Measurements from ENCODE around the gene FBXO28. TPM values are rescaled to one million over a fixed set of nuclear protein-coding genes. Genes with fewer than 3 reads are reported as not detected.

The FBXO28 gene
- polyA plus RNA-seq, 1 of the 3 experiments (the other 2 are of a cell fraction) = 8.1 TPM

DNA sequence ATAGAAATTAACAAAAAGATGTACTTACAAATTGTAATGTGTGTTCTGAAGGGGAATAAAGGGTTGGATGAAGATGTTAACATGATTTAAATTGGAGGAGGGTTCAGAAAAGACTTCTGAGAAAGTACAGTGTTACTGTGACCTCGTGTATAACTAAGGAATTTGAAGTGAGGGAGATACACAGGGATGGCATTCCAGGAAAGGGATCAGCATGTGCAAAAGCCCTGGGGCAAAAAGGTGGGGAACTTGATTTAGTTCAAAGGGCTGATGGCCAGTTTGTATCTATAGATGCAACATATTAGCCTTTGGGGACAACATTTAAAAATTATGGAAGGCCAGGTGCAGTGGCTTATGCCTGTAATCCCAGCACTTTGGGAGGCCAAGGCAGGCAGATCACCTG, 35.8 kb downstream of the FBXO28 start:
- Histone ChIP-seq H3K79me2 (ENCODE audit: insufficient read depth) (peaks cover 3% of the 10 kb centered on the region; the same call in 1 of the 2 replicates), H3K36me3 (replicated peaks in 1 of 2; ENCODE audit: control insufficient read depth in 1 of 2, insufficient read depth in 2 of 2, low read length in 1 of 2) (peaks cover 2 to 25% of the 10 kb centered on the region in 2 experiments), H3K4me1 (ENCODE audit: control insufficient read depth in 1 of 2, insufficient read depth in 2 of 2, low read depth in 1 of 2, low read length in 1 of 2) (no peaks in the 10 kb centered on the region), H3F3A (replicated peaks; ENCODE audit: insufficient read depth) (no peaks in the 10 kb centered on the region), H3K27me3 (ENCODE audit: insufficient read depth) (no peaks in the 10 kb centered on the region), H3K27ac (ENCODE audit: low read depth in 2 of 2, low read length in 1 of 2) (no peak overlapping the region), H3K4me3 (ENCODE audit: low read depth in 2 of 2, low read length in 1 of 2) (no peak overlapping the region), H3K9me3 (no peaks in the 10 kb centered on the region), H3K4me2 (no peak overlapping the region), H3K9ac (no peak overlapping the region), H4K20me1 (ENCODE audit: insufficient read depth) (no peaks in the 10 kb centered on the region), H3K9me2 (no peaks in the 10 kb centered on the region), H2AFZ (ENCODE audit: low read depth) (no peak overlapping the region)
- POLR2A ChIA-PET = no interaction called here
- no peak for DNase-seq
- CTCF ChIA-PET = interaction anchor here (1.9 kb wide), 1 partner anchor 21 kb away, joined by 4 read pairs; no protein-coding TSS in a partner anchor
- TF ChIP-seq FOSL2 (IDR thresholded peaks at IDR 0.05; ENCODE audit: borderline replicate concordance, low read depth) = no peak
- TF ChIP-seq POLR2AphosphoS5 (IDR thresholded peaks at IDR 0.05; ENCODE audit: low read depth, low read length) = no peak
- no peak for TF ChIP-seq MXI1 (IDR thresholded peaks at IDR 0.05; ENCODE audit: low read depth, low read length)
- WGBS (ENCODE audit: low lambda C conversion rate) = 75% methylated on average over 1 of the region's 1 CpG

DNA sequence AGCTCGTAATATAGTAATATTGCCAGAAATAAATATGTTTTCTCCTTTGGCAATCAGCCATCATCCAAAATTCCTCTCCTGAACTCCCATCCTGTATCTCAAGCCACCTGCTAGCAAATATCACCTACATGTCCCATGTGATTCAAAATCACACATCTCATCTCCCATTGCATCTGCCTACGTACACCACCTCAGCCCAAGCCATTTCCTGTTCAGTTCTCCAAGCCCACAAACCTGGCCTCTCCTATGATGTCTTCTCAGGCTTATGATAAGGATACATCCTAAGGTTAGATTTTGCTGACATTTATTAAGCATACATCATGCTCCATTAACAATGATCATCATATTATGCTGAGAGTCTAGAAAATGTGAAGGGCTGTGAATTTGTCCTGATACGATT, 37.2 kb downstream of the FBXO28 start:
- peaks cover 3% of the 10 kb centered on the region; the same call in 1 of the 2 replicates for H3K79me2 ChIP-seq (ENCODE audit: insufficient read depth)
- no peaks in the 10 kb centered on the region for H3K4me1 ChIP-seq (ENCODE audit: control insufficient read depth in 1 of 2, insufficient read depth in 2 of 2, low read depth in 1 of 2, low read length in 1 of 2)
- H4K20me1 ChIP-seq (ENCODE audit: insufficient read depth) = no peaks in the 10 kb centered on the region
- POLR2A ChIA-PET = no interaction called here
- WGBS (ENCODE audit: low lambda C conversion rate) = 92% methylated on average over 3 of the region's 3 CpGs
- no peaks in the 10 kb centered on the region for H3K9me2 ChIP-seq
- no peak overlapping the region for H3K4me3 ChIP-seq (ENCODE audit: low read depth in 2 of 2, low read length in 1 of 2)
- no peak overlapping the region for H3K27ac ChIP-seq (ENCODE audit: low read depth in 2 of 2, low read length in 1 of 2)
- no peak for TF ChIP-seq FOSL2 (IDR thresholded peaks at IDR 0.05; ENCODE audit: borderline replicate concordance, low read depth)
- TF ChIP-seq, protein P1, sequence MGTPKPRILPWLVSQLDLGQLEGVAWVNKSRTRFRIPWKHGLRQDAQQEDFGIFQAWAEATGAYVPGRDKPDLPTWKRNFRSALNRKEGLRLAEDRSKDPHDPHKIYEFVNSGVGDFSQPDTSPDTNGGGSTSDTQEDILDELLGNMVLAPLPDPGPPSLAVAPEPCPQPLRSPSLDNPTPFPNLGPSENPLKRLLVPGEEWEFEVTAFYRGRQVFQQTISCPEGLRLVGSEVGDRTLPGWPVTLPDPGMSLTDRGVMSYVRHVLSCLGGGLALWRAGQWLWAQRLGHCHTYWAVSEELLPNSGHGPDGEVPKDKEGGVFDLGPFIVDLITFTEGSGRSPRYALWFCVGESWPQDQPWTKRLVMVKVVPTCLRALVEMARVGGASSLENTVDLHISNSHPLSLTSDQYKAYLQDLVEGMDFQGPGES (IDR thresholded peaks at IDR 0.05; ENCODE audit: low read depth, low read length) = no peak
- TF ChIP-seq EZH2phosphoT487 (IDR thresholded peaks at IDR 0.05; ENCODE audit: borderline replicate concordance, low read depth) = no peak
- TF ChIP-seq, protein P2, sequence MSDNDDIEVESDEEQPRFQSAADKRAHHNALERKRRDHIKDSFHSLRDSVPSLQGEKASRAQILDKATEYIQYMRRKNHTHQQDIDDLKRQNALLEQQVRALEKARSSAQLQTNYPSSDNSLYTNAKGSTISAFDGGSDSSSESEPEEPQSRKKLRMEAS (IDR thresholded peaks at IDR 0.05; ENCODE audit: low read depth) = no peak
- no peak for TF ChIP-seq RCOR1 (IDR thresholded peaks at IDR 0.05; ENCODE audit: low read length)
- no peak overlapping the region for H3K9ac ChIP-seq
- H3K9me3 ChIP-seq = no peaks in the 10 kb centered on the region
- no peak overlapping the region; the same call in 1 of the 2 replicates for H2AFZ ChIP-seq (ENCODE audit: low read depth)
- CTCF ChIA-PET = no interaction called here
- DNase-seq = no peak
- H3K27me3 ChIP-seq (ENCODE audit: insufficient read depth) = no peaks in the 10 kb centered on the region
- H3K4me2 ChIP-seq = no peak overlapping the region
- peaks cover 9 to 20% of the 10 kb centered on the region in 2 experiments for H3K36me3 ChIP-seq (replicated peaks in 1 of 2; ENCODE audit: control insufficient read depth in 1 of 2, insufficient read depth in 2 of 2, low read length in 1 of 2)
- H3F3A ChIP-seq (replicated peaks; ENCODE audit: insufficient read depth) = no peaks in the 10 kb centered on the region

DNA sequence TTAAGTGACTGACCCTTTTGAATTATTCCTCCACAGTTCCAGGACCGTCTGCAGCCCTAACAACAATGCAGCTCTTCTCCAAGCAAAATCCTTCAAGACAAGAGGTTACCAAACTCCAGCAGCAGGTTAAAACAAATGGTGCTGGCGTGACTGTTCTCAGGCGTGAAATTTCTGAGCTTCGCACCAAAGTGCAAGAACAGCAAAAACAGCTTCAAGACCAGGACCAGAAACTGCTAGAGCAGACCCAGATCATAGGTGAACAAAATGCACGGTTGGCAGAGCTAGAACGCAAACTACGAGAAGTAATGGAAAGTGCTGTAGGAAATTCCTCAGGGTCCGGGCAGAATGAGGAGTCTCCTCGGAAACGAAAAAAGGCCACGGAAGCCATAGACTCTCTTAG, 43.4 kb downstream of the FBXO28 start:
- Histone ChIP-seq H3K4me3 (ENCODE audit: low read depth in 2 of 2, low read length in 1 of 2) (no peak overlapping the region), H3K27me3 (ENCODE audit: insufficient read depth) (no peaks in the 10 kb centered on the region), H3F3A (replicated peaks; ENCODE audit: insufficient read depth) (peaks cover 5% of the 10 kb centered on the region), H3K4me1 (ENCODE audit: control insufficient read depth in 1 of 2, insufficient read depth in 2 of 2, low read depth in 1 of 2, low read length in 1 of 2) (no peaks in the 10 kb centered on the region; a peak in 1 of 4 replicates), H4K20me1 (ENCODE audit: insufficient read depth) (no peaks in the 10 kb centered on the region), H3K27ac (ENCODE audit: low read depth in 2 of 2, low read length in 1 of 2) (no peak overlapping the region), H3K36me3 (replicated peaks in 1 of 2; ENCODE audit: control insufficient read depth in 1 of 2, insufficient read depth in 2 of 2, low read length in 1 of 2) (peaks cover 63 to 73% of the 10 kb centered on the region in 2 experiments), H3K9ac (no peak overlapping the region), H3K9me3 (no peaks in the 10 kb centered on the region), H2AFZ (ENCODE audit: low read depth) (no peak overlapping the region), H3K9me2 (no peaks in the 10 kb centered on the region), H3K4me2 (no peak overlapping the region), H3K79me2 (ENCODE audit: insufficient read depth) (peaks cover 3% of the 10 kb centered on the region; the same call in 1 of the 2 replicates)
- no peak for DNase-seq
- ChIA-PET POLR2A (no interaction called here), CTCF (interaction anchor here (1.0 to 1.3 kb wide), 2 partner anchors 39 to 41 kb away, joined by 3 to 4 read pairs; no protein-coding TSS in a partner anchor)
- TF ChIP-seq SMC3 (IDR thresholded peaks at IDR 0.05; ENCODE audit: low read depth, low read length) (no peak), ELF1 (IDR thresholded peaks at IDR 0.05) (no peak), NRF1 (IDR thresholded peaks at IDR 0.05; ENCODE audit: low read depth, low read length) (no peak), SIN3A (IDR thresholded peaks at IDR 0.05; ENCODE audit: borderline replicate concordance, low read depth, low read length) (no peak), RAD21 (IDR thresholded peaks at IDR 0.05; ENCODE audit: low read length) (no peak), MEF2A (IDR thresholded peaks at IDR 0.05; ENCODE audit: borderline replicate concordance, low read depth) (no peak), TEAD4 (IDR thresholded peaks at IDR 0.05; ENCODE audit: borderline replicate concordance, insufficient read depth) (no peak), GABPA (IDR thresholded peaks at IDR 0.05; ENCODE audit: low read depth) (no peak), CHD2 (IDR thresholded peaks at IDR 0.05; ENCODE audit: low read length, partially characterized antibody) (no peak), NFIC (IDR thresholded peaks at IDR 0.05; ENCODE audit: borderline replicate concordance) (no peak), GATA2 (CRISPR knock-in tag; IDR thresholded peaks at IDR 0.05) (no peak), TCF12 (IDR thresholded peaks at IDR 0.05) (no peak), YY1 (IDR thresholded peaks at IDR 0.05; ENCODE audit: low read depth) (no peak), RFX5 (IDR thresholded peaks at IDR 0.05; ENCODE audit: low read length) (no peak)
- TF ChIP-seq, protein P3, sequence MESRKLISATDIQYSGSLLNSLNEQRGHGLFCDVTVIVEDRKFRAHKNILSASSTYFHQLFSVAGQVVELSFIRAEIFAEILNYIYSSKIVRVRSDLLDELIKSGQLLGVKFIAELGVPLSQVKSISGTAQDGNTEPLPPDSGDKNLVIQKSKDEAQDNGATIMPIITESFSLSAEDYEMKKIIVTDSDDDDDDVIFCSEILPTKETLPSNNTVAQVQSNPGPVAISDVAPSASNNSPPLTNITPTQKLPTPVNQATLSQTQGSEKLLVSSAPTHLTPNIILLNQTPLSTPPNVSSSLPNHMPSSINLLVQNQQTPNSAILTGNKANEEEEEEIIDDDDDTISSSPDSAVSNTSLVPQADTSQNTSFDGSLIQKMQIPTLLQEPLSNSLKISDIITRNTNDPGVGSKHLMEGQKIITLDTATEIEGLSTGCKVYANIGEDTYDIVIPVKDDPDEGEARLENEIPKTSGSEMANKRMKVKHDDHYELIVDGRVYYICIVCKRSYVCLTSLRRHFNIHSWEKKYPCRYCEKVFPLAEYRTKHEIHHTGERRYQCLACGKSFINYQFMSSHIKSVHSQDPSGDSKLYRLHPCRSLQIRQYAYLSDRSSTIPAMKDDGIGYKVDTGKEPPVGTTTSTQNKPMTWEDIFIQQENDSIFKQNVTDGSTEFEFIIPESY (IDR thresholded peaks at IDR 0.05; ENCODE audit: borderline replicate concordance, low read depth) = no peak
- WGBS (ENCODE audit: low lambda C conversion rate) = 96% methylated on average over 11 of the region's 11 CpGs

All from SK-N-SH (cell line).